B cell (primary cell): Measurements from ENCODE around the gene LYRM1. TPM values are rescaled to one million over a fixed set of nuclear protein-coding genes. Genes with fewer than 3 reads are reported as not detected.

ENCODE experiments used
- ATAC-seq: fragments of 200-7000 bp; cut with Tn5 transposase; one replicate; pipeline ENCODE4 v1.10.0; 2021; ENCODE audit warnings: low read depth, mild to moderate bottlenecking, moderate number of reproducible peaks, moderate library complexity
- CTCF ChIA-PET: fragments of 350-600 bp; sonication (Branson Sonifier 250); formaldehyde crosslinking; loops from one replicate; lab custom pipeline; 2021; ENCODE audit warnings: antibody characterized with exemption, inconsistent platforms; lab: Charles Lee
- POLR2A ChIA-PET: fragments of 350-600 bp; sonication (Branson Sonifier 250); formaldehyde crosslinking; loops from one replicate; lab custom pipeline; 2021; ENCODE audit warnings: antibody characterized with exemption; lab: Charles Lee
- DNase-seq: peaks from one replicate; pipeline ENCODE4 v3.0.0; 2013
- H2AFZ ChIP-seq: 2 replicates; pipeline ENCODE4 v1.6.1; 2012; ENCODE audit warnings: mild to moderate bottlenecking, low read depth, low read length; ENCODE audit not compliant: insufficient read depth, poor library complexity, severe bottlenecking
- H3K27ac ChIP-seq, 2 donors: 1 replicate in 1 of 2; 2 replicates in 1 of 2; pipeline ENCODE4 v1.5.1; 2012 to 2013; ENCODE audit warnings: low read length in 2 of 2, mild to moderate bottlenecking in 2 of 2, moderate library complexity in 1 of 2
- H3K27me3 ChIP-seq, 4 experiments: fragments of 200-600 bp in 1 of 4; sonication (generic) in 1 of 4; replicated peaks in 1 of 4; 1 replicate in 2 of 4; 2 replicates in 2 of 4; pipeline versions ENCODE4 v1.6.1 to v1.7.0; 2013 to 2016; ENCODE audit warnings: low read length in 3 of 4, mild to moderate bottlenecking in 2 of 4, mixed read lengths in 1 of 4, moderate library complexity in 1 of 4; ENCODE audit not compliant: insufficient read depth in 4 of 4, control insufficient read depth in 3 of 4; ENCODE audit errors: control extremely low read depth in 1 of 4
- H3K36me3 ChIP-seq, 2 experiments: replicated peaks in 1 of 2; 1 replicate in 1 of 2; 2 replicates in 1 of 2; pipeline versions ENCODE4 v1.6.1 to v1.7.1; 2013; ENCODE audit warnings: low read length in 1 of 2; ENCODE audit not compliant: insufficient read depth in 2 of 2, control insufficient read depth in 1 of 2; ENCODE audit errors: control extremely low read depth in 1 of 2, extremely low read depth in 1 of 2
- H3K4me1 ChIP-seq, 2 donors: fragments of 200-600 bp in 1 of 2; sonication (generic) in 1 of 2; 1 replicate in 1 of 2; 2 replicates in 1 of 2; pipeline versions ENCODE4 v1.5.1 to v1.6.1; 2013 to 2017; ENCODE audit warnings: low read length in 2 of 2; ENCODE audit not compliant: control insufficient read depth in 2 of 2, insufficient read depth in 2 of 2
- H3K4me2 ChIP-seq: replicated peaks from 2 replicates; pipeline ENCODE3; 2012; ENCODE audit warnings: mild to moderate bottlenecking, low read depth, low read length; ENCODE audit not compliant: poor library complexity, severe bottlenecking
- H3K4me3 ChIP-seq, 5 experiments: fragments of 200-600 bp in 1 of 5; sonication (generic) in 1 of 5; 1 replicate in 3 of 5; 2 replicates in 2 of 5; pipeline versions ENCODE4 v1.5.1 to v1.7.0; 2011 to 2016; ENCODE audit warnings: low read length in 4 of 5, mild to moderate bottlenecking in 4 of 5, low read depth in 2 of 5, control low read depth in 1 of 5, moderate library complexity in 1 of 5; ENCODE audit not compliant: insufficient read depth in 1 of 5; ENCODE audit errors: control extremely low read depth in 1 of 5, extremely low read depth in 1 of 5
- H3K79me2 ChIP-seq: fragments of 200-600 bp; sonication (generic); one replicate; pipeline ENCODE4 v1.6.0; 2016; ENCODE audit warnings: low read length; ENCODE audit not compliant: control insufficient read depth, insufficient read depth
- H3K9ac ChIP-seq: fragments of 200-600 bp; sonication (generic); 2 replicates; pipeline ENCODE4 v1.6.1; 2017; ENCODE audit warnings: mild to moderate bottlenecking, low read length, moderate library complexity
- H3K9me3 ChIP-seq, 3 donors: one replicate each; pipeline versions ENCODE4 v1.6.1 to v1.7.1; 2013; ENCODE audit warnings: low read length in 2 of 3; ENCODE audit not compliant: control insufficient read depth in 2 of 3, insufficient read depth in 1 of 3; ENCODE audit errors: control extremely low read depth in 1 of 3
- H4K20me1 ChIP-seq: 2 replicates; pipeline ENCODE4 v1.6.0; 2012; ENCODE audit warnings: mild to moderate bottlenecking, low read length; ENCODE audit not compliant: insufficient read depth, control insufficient read depth, poor library complexity, severe bottlenecking
- H3K27ac Mint-ChIP-seq: one replicate; pipeline ENCODE4 v1.8.0; 2021; ENCODE audit warnings: mixed read lengths
- H3K27me3 Mint-ChIP-seq: one replicate; pipeline ENCODE4 v1.8.0; 2021; ENCODE audit warnings: mixed read lengths
- H3K4me1 Mint-ChIP-seq: one replicate; pipeline ENCODE4 v1.8.0; 2021; ENCODE audit warnings: mixed read lengths
- H3K4me3 Mint-ChIP-seq: one replicate; pipeline ENCODE4 v1.8.0; 2021; ENCODE audit warnings: mixed read lengths
- H3K9me3 Mint-ChIP-seq: one replicate; pipeline ENCODE4 v1.8.0; 2022; ENCODE audit warnings: mixed read lengths; ENCODE audit not compliant: insufficient read depth
- EZH2 ChIP-seq: IDR thresholded peaks from 2 replicates; pipeline ENCODE4 v1.6.1; 2012; ENCODE audit warnings: borderline replicate concordance, low read depth, mild to moderate bottlenecking, moderate library complexity, low read length; ENCODE audit not compliant: insufficient read depth, poor library complexity, severe bottlenecking
- WGBS: methylation state at CpG from one replicate; pipeline ENCODE4 v1.1.5; 2013; ENCODE audit warnings: missing lambda C conversion rate; ENCODE audit not compliant: insufficient coverage; 5-methylcytosine and 5-hydroxymethylcytosine counted together
- intact Hi-C: fragments of 100-400 bp; cut with micrococcal nuclease; formaldehyde crosslinking; loops from one replicate; pipeline ENCODE4 v1.10.0; 2022
- polyA plus RNA-seq: library from polyadenylated mRNA; depleted of rRNA; stranded (reverse); fragments of >200 nt; gene quantifications from 2 replicates; pipeline ENCODE4 v1.2.3, GENCODE V29; 2012
- total RNA-seq, 2 donors: library from RNA; stranded (reverse); fragments of 120-200 nt in 1 of 2; gene quantifications; 1 replicate in 1 of 2; 2 replicates in 1 of 2; pipeline versions ENCODE4 v1.2.3 to v1.2.4, GENCODE V29; 2013 to 2022
- TF ChIP-seq, protein P1 (sequence below): fragments of 200-600 bp; IDR thresholded peaks from one replicate; pipeline ENCODE4 v1.8.0; 2022; ENCODE audit warnings: antibody characterized with exemption, mild to moderate bottlenecking

The LYRM1 gene
- total and polyA plus RNA-seq, 2 donors (not counting 1 experiment from before 2014, with no cell fraction given), result 20.0 to 21.8 TPM

DNA sequence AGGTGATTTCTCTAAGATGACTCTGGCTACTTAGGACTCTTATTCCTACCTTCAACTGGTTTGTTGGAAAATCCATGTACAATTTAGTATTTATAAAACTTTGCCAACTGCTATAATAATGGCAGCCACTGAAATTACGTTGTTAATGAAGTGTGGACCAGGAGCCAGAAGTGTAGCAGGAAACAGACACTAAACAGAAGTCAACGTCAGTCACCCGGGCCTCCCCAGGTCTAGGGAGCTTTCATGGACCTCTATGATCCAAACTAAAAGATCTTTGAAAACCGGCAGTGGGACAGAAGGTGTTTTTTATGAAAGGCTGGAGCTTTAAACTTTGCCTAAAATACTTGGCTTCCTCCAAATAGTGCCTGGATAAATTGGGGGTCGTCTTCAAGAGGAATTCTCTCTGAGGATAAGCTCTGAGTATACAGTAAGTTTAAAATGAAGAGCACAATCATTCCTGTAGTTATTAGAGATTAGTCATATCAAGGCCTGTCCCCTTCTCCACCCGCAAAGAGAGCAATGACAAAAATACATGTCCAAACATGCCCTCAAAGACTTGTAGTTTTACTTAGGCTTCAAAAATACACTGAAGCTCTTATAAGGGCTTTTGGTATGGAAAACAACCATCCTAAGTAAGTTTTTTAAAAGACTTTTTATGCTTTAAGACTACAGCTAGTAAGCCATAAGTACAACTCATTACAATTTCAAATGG is 35.0 kb upstream of the LYRM1 start:
- TF ChIP-seq, protein P1, sequence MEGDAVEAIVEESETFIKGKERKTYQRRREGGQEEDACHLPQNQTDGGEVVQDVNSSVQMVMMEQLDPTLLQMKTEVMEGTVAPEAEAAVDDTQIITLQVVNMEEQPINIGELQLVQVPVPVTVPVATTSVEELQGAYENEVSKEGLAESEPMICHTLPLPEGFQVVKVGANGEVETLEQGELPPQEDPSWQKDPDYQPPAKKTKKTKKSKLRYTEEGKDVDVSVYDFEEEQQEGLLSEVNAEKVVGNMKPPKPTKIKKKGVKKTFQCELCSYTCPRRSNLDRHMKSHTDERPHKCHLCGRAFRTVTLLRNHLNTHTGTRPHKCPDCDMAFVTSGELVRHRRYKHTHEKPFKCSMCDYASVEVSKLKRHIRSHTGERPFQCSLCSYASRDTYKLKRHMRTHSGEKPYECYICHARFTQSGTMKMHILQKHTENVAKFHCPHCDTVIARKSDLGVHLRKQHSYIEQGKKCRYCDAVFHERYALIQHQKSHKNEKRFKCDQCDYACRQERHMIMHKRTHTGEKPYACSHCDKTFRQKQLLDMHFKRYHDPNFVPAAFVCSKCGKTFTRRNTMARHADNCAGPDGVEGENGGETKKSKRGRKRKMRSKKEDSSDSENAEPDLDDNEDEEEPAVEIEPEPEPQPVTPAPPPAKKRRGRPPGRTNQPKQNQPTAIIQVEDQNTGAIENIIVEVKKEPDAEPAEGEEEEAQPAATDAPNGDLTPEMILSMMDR, result no peak
- TF ChIP-seq EZH2, result no peak
- no peaks in the 10 kb centered on the region for H3K4me1 ChIP-seq
- H3K9ac ChIP-seq, result no peak overlapping the region
- H4K20me1 ChIP-seq, result peaks cover 17% of the 10 kb centered on the region
- H3K79me2 ChIP-seq, result peaks cover 72% of the 10 kb centered on the region
- no peaks in the 10 kb centered on the region for H3K9me3 ChIP-seq
- Mint-ChIP-seq H3K27ac (no peak overlapping the region), H3K4me1 (peaks cover 10% of the 10 kb centered on the region), H3K4me3 (no peak overlapping the region), H3K9me3 (no peaks in the 10 kb centered on the region), H3K27me3 (no peaks in the 10 kb centered on the region)
- no peak overlapping the region for H3K4me3 ChIP-seq
- WGBS, result 65% methylated on average over 2 of the region's 6 CpGs
- ChIA-PET POLR2A (no interaction called here), CTCF (interaction anchor here (1.0 to 4.0 kb wide), 3 partner anchors 9 to 14 kb away, joined by 3 to 21 read pairs (median 8); no protein-coding TSS in a partner anchor)
- DNase-seq, result no peak
- no peak overlapping the region for H3K4me2 ChIP-seq
- H2AFZ ChIP-seq, result no peak overlapping the region
- H3K27me3 ChIP-seq, result no peaks in the 10 kb centered on the region
- peaks cover 7 to 9% of the 10 kb centered on the region in 2 experiments for H3K36me3 ChIP-seq
- no peak for ATAC-seq
- no peak overlapping the region for H3K27ac ChIP-seq
- intact Hi-C loops, result no loop called here

DNA sequence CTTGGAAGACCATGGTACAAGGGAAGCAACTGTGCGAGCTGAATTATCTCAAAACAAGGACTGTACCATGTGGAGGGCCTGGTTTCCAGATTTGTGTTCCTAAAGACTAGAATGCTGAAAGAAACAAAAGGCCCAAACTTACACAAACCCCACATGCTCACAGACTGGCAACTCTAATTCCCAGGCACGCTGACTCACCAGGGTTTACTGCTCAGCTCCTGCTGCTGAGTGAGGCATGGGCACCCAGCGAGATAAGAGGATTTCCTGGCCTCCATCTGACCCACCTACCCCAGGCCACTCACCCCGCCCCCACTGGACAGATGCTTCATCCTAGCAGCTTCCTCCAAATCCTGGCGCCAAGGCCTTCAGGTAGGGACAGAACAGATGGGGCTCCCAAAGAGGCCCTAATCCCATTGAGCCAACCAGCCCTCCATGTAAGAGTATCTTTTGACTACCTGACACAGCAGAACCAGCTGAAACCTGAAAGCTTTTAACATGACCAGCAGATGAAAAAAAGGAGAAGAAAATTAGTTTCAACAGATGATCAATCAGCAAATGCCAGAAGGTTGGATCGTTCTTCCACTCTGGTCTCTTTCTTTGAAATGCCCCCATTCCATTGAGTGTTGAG is 34.3 kb upstream of the LYRM1 start:
- DNase-seq, result no peak
- Mint-ChIP-seq H3K27ac (no peak overlapping the region), H3K27me3 (no peaks in the 10 kb centered on the region), H3K4me3 (no peak overlapping the region), H3K4me1 (peaks cover 10% of the 10 kb centered on the region), H3K9me3 (no peaks in the 10 kb centered on the region)
- Histone ChIP-seq H3K4me2 (no peak overlapping the region), H3K36me3 (peaks cover 6 to 7% of the 10 kb centered on the region in 2 experiments), H4K20me1 (peaks cover 18% of the 10 kb centered on the region), H2AFZ (no peak overlapping the region), H3K27me3 (no peaks in the 10 kb centered on the region), H3K9ac (no peak overlapping the region), H3K79me2 (peaks cover 77% of the 10 kb centered on the region), H3K4me1 (no peaks in the 10 kb centered on the region), H3K4me3 (no peak overlapping the region), H3K27ac (no peak overlapping the region), H3K9me3 (no peaks in the 10 kb centered on the region)
- no peak for ATAC-seq
- WGBS, result 89% methylated on average over 3 of the region's 6 CpGs
- intact Hi-C loops, result no loop called here
- CTCF ChIA-PET, result interaction anchor here (1.0 to 4.0 kb wide), 3 partner anchors 8 to 15 kb away, joined by 3 to 21 read pairs (median 8); no protein-coding TSS in a partner anchor
- TF ChIP-seq EZH2, result no peak
- TF ChIP-seq, protein P1, result no peak
- POLR2A ChIA-PET, result no interaction called here
